ENCODE measurements around the gene TTI1. TPM values are rescaled to one million over a fixed set of nuclear protein-coding genes. Genes with fewer than 3 reads are reported as not detected.

The TTI1 gene
- total RNA-seq, 2 donors from 2014 or later, result 14.8 to 26.2 TPM

DNA sequence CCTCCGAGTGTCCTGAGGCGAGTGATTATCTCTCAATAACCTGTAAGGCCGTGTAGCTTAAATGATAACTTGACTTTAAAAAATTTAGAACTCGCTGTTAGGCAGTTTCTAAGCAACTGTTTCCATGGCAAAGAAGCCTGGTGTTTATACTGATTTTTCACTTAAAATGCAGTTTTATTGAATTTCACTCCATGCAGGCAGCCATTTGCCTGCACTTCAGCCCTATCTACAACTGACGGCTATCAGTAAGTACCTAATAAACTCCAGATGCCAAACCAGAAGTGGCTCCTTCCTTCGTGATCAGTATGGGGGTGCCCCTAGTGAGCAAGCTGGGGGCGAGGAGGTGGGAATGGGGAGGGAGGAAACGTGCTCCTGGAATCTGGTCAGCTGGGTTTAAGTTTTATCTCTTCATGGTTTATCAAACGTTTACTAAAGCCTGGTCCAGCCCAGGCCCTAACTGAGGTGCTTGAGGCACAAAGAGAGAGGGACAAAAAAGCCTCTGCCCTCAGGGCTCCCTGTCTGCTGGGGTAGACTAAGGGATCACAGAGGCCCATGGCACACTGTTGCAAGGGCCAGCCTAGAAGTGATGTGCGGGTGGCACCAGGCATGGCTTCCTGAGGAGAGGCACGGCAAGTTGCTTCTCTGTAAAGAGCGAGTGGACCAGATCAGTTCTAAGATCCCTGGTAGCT, 45.5 kb downstream of the TTI1 start:
- H3K9me3 ChIP-seq, result no peaks in the 10 kb centered on the region
- H3K27me3 ChIP-seq (replicated peaks; ENCODE audit: insufficient read depth), result no peaks in the 10 kb centered on the region
- 75% methylated on average over 12 of the region's 12 CpGs for WGBS
- H3K36me3 ChIP-seq, result no peaks in the 10 kb centered on the region
- peak overlapping the region; percentile 11 to 45 for H3K27ac ChIP-seq
- TF ChIP-seq POLR2AphosphoS5 (IDR thresholded peaks at IDR 0.05) (no peak), POLR2A (IDR thresholded peaks at IDR 0.05) (no peak), CTCF (IDR thresholded peaks at IDR 0.05) (no peak)
- intact Hi-C loops (cut with DNase I), result no loop called here
- peaks cover 27% of the 10 kb centered on the region for H3K4me1 ChIP-seq (replicated peaks)
- H3K4me3 ChIP-seq, result no peak overlapping the region
- no peak for DNase-seq (ENCODE audit: low spot score)

GRCh38 chr20:37986873-37987601, 46.2 kb downstream of the TTI1 start:
- peak overlapping the region; percentile 11 to 45 for H3K27ac ChIP-seq
- H3K4me1 ChIP-seq (replicated peaks), result peaks cover 23% of the 10 kb centered on the region
- 39% methylated on average over 9 of the region's 9 CpGs for WGBS
- H3K9me3 ChIP-seq, result no peaks in the 10 kb centered on the region
- no peaks in the 10 kb centered on the region for H3K27me3 ChIP-seq (replicated peaks; ENCODE audit: insufficient read depth)
- peak; percentile 82 for DNase-seq (ENCODE audit: low spot score)
- H3K36me3 ChIP-seq, result no peaks in the 10 kb centered on the region
- intact Hi-C loops (cut with DNase I), result no loop called here
- no peak overlapping the region for H3K4me3 ChIP-seq
- no peak for TF ChIP-seq POLR2A (IDR thresholded peaks at IDR 0.05)
- peak; percentile 74 for TF ChIP-seq POLR2AphosphoS5 (IDR thresholded peaks at IDR 0.05)
- no peak for TF ChIP-seq CTCF (IDR thresholded peaks at IDR 0.05)

DNA sequence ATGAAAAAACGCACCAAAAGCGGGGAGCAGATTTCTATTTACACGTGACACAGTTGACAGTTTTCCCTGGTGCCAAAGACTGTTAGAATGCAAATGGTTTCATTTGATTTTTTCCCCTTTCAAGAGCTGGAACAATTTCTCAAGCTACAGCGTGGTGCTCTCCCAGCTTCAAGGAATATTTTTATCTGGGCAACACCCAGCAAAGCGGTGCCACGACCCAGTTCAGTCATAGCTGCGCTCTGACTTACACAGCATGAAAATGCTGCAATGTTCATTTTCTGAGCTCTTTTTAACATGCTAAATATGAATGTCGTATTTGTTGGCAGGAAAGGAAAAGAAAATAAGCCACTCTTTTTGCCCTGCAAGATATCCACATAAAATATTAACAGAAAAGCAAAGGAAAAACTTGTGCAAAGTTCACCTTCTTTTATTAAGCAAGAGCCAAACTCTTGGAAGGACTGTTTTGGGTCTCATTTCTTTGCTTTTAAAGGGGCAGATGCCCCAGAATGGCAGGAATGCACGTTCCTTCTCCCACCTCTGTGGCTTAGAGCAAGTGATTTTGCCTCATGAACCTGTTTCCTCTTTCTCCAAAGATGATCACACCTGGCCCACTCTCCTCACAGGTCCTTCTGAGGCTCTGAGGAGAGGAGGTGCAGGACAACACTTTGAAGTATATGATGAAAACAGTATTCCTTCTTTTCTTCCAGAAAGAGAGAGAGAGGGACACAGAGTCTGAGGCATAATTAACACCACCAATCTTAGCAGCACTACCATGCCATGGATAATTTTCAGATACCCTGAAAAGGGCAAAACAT, 47.0 kb downstream of the TTI1 start:
- Histone ChIP-seq H3K27ac (peak overlapping the region in 1 of 2 donors; percentile 11), H3K4me3 (no peak overlapping the region), H3K27me3 (replicated peaks; ENCODE audit: insufficient read depth) (no peaks in the 10 kb centered on the region), H3K9me3 (no peaks in the 10 kb centered on the region), H3K36me3 (no peaks in the 10 kb centered on the region), H3K4me1 (replicated peaks) (peaks cover 15% of the 10 kb centered on the region)
- WGBS, result 77% methylated on average over 9 of the region's 9 CpGs
- TF ChIP-seq POLR2AphosphoS5 (IDR thresholded peaks at IDR 0.05), result no peak
- TF ChIP-seq CTCF (IDR thresholded peaks at IDR 0.05), result no peak
- TF ChIP-seq POLR2A (IDR thresholded peaks at IDR 0.05), result no peak
- no peak for DNase-seq (ENCODE audit: low spot score)
- intact Hi-C loops (cut with DNase I), result no loop called here

GRCh38 chr20:37984018-37984785, 49.1 kb downstream of the TTI1 start:
- H3K27ac ChIP-seq, result no peak overlapping the region
- WGBS, result 80% methylated on average over 12 of the region's 14 CpGs
- intact Hi-C loops (cut with DNase I), result no loop called here
- no peaks in the 10 kb centered on the region for H3K9me3 ChIP-seq
- peaks cover 5% of the 10 kb centered on the region for H3K4me1 ChIP-seq (replicated peaks)
- no peak overlapping the region for H3K4me3 ChIP-seq
- DNase-seq (ENCODE audit: low spot score), result no peak
- H3K27me3 ChIP-seq (replicated peaks; ENCODE audit: insufficient read depth), result no peaks in the 10 kb centered on the region
- TF ChIP-seq CTCF (IDR thresholded peaks at IDR 0.05) (no peak), POLR2A (IDR thresholded peaks at IDR 0.05) (no peak), POLR2AphosphoS5 (IDR thresholded peaks at IDR 0.05) (no peak)
- H3K36me3 ChIP-seq, result no peaks in the 10 kb centered on the region

Measured in prostate gland (tissue), 2 donors.